ENCODE measurements around the gene RAD17.
"Not testable (repeated sequence)": the region's sequence is repeated elsewhere in the genome, so short reads cannot be mapped to it uniquely, and the experiment has no call there.

DNA sequence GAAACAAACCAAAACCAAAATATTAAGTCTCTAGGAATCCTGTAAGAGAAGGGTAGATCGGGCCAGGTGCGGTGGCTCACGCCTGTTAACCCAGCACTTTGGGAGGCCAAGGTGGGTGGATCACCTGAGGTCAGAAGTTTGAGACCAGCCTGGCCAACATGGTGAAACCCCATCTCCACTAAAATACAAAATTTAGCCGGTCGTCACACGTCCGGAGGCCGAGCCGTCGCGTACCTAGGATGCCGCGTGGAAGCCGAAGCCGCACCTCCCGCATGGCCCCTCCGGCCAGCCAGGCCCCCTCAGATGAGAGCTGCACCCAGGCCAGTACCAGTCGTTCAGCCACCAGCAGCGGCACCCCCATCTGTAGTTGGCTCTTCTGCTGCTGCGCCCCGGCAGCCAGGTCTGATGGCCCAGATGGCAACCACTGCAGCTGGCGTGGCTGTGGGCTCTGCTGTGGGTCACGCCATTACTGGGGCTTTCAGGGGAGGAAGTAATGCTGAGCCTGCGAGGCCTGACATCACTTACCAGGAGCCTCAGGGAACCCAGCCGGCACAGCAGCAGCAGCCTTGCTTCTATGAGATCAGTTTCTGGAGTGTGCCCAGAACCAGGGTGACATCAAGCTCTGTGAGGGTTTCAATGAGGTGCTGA is 35.8 kb upstream of the RAD17 start:
- TF ChIP-seq ZFX (IDR thresholded peaks at IDR 0.05; ENCODE audit: borderline replicate concordance): not testable (repeated sequence)
- TF ChIP-seq, protein P1, sequence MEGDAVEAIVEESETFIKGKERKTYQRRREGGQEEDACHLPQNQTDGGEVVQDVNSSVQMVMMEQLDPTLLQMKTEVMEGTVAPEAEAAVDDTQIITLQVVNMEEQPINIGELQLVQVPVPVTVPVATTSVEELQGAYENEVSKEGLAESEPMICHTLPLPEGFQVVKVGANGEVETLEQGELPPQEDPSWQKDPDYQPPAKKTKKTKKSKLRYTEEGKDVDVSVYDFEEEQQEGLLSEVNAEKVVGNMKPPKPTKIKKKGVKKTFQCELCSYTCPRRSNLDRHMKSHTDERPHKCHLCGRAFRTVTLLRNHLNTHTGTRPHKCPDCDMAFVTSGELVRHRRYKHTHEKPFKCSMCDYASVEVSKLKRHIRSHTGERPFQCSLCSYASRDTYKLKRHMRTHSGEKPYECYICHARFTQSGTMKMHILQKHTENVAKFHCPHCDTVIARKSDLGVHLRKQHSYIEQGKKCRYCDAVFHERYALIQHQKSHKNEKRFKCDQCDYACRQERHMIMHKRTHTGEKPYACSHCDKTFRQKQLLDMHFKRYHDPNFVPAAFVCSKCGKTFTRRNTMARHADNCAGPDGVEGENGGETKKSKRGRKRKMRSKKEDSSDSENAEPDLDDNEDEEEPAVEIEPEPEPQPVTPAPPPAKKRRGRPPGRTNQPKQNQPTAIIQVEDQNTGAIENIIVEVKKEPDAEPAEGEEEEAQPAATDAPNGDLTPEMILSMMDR (IDR thresholded peaks at IDR 0.05): not testable (repeated sequence)

All from 22Rv1 (cell line).